ENCODE measurements around the gene CELF1.
"Not testable (repeated sequence)": the region's sequence is repeated elsewhere in the genome, so short reads cannot be mapped to it uniquely, and the experiment has no call there.

CELF1 gene

GRCh38 chr11:47564933-47565339 is 12.0 kb upstream of the CELF1 start:
- Histone ChIP-seq H3K36me3 (ENCODE audit: control insufficient read depth in 1 of 2, insufficient read depth in 2 of 2, low read length in 2 of 2) (peaks cover 4 to 5% of the 10 kb centered on the region in 2 donors), H3K27me3 (ENCODE audit: control insufficient read depth in 1 of 2, insufficient read depth in 2 of 2, low read length in 2 of 2) (no peaks in the 10 kb centered on the region), H3K27ac (ENCODE audit: low read depth, low read length) (peak overlapping the region; percentile 32), H3K4me3 (ENCODE audit: low read depth in 1 of 2, low read length in 2 of 2) (peak overlapping the region; percentile 94), H3K4me1 (ENCODE audit: control insufficient read depth in 1 of 2, insufficient read depth in 2 of 2, low read length in 2 of 2) (peaks cover 0 to 13% of the 10 kb centered on the region in 2 donors), H3K9ac (ENCODE audit: low read depth in 1 of 2, low read length in 2 of 2) (peak overlapping the region; percentile 92 to 95), H3K9me3 (ENCODE audit: control insufficient read depth in 1 of 2, low read length in 2 of 2) (no peaks in the 10 kb centered on the region)

- not testable (repeated sequence) for H3K27me3 ChIP-seq (ENCODE audit: control insufficient read depth in 1 of 2, insufficient read depth in 2 of 2, low read length in 2 of 2); H3K9ac ChIP-seq (ENCODE audit: low read depth in 1 of 2, low read length in 2 of 2); H3K4me3 ChIP-seq (ENCODE audit: low read depth in 1 of 2, low read length in 2 of 2); H3K36me3 ChIP-seq (ENCODE audit: control insufficient read depth in 1 of 2, insufficient read depth in 2 of 2, low read length in 2 of 2); H3K9me3 ChIP-seq (ENCODE audit: control insufficient read depth in 1 of 2, low read length in 2 of 2); H3K27ac ChIP-seq (ENCODE audit: low read depth, low read length)
- H3K4me1 ChIP-seq (ENCODE audit: control insufficient read depth in 1 of 2, insufficient read depth in 2 of 2, low read length in 2 of 2), result peaks cover 0 to 13% of the 10 kb centered on the region in 2 donors
Observed at GRCh38 chr11:47564366-47564765, 11.4 kb upstream of the CELF1 start.

GRCh38 chr11:47562393-47562792 is 9.5 kb upstream of the CELF1 start:
- H3K9ac ChIP-seq (ENCODE audit: low read depth in 1 of 2, low read length in 2 of 2); H3K4me3 ChIP-seq (ENCODE audit: low read depth in 1 of 2, low read length in 2 of 2); H3K27me3 ChIP-seq (ENCODE audit: control insufficient read depth in 1 of 2, insufficient read depth in 2 of 2, low read length in 2 of 2); H3K36me3 ChIP-seq (ENCODE audit: control insufficient read depth in 1 of 2, insufficient read depth in 2 of 2, low read length in 2 of 2); H3K9me3 ChIP-seq (ENCODE audit: control insufficient read depth in 1 of 2, low read length in 2 of 2); H3K27ac ChIP-seq (ENCODE audit: low read depth, low read length): not testable (repeated sequence)
- H3K4me1 ChIP-seq (ENCODE audit: control insufficient read depth in 1 of 2, insufficient read depth in 2 of 2, low read length in 2 of 2), result peaks cover 0 to 13% of the 10 kb centered on the region in 2 donors

DNA sequence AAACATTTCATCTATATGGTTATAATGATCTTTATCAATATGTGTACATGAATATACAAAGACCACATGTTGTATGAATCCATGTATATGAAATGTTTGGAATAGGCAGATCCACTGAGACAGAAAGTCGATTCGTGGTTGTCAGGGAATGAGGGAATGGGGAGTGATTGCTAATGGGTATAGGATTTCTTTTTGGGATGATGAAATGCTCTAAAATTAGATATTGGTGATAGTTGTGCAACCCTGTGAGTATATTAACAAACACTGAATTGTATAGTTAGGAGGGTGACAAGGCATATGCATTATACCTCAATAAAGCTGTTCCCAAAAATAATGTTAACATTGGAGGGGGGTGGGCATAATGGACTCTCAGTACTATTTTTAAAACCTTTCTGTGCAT is 7.5 kb upstream of the CELF1 start:
- Histone ChIP-seq H3K4me1 (ENCODE audit: control insufficient read depth in 1 of 2, insufficient read depth in 2 of 2, low read length in 2 of 2) (peaks cover 0 to 5% of the 10 kb centered on the region in 2 donors), H3K9ac (ENCODE audit: low read depth in 1 of 2, low read length in 2 of 2) (no peak overlapping the region), H3K4me3 (ENCODE audit: low read depth in 1 of 2, low read length in 2 of 2) (no peak overlapping the region), H3K27me3 (ENCODE audit: control insufficient read depth in 1 of 2, insufficient read depth in 2 of 2, low read length in 2 of 2) (no peaks in the 10 kb centered on the region), H3K27ac (ENCODE audit: low read depth, low read length) (no peak overlapping the region), H3K36me3 (ENCODE audit: control insufficient read depth in 1 of 2, insufficient read depth in 2 of 2, low read length in 2 of 2) (no peaks in the 10 kb centered on the region), H3K9me3 (ENCODE audit: control insufficient read depth in 1 of 2, low read length in 2 of 2) (no peaks in the 10 kb centered on the region)

DNA sequence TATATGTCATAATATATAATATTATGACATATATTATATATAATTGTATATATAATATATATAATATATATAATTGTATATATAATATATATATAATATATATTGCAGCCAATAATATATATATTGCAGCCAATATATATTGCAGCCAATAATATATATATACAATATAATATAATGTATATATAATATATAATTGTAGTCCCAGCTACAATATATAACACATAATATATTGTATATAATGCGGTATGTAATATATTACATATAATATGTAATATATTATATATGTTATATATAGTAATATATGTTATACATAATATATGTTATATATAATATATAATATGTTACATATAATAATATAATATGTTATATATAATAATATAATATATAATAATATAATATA is 5.8 kb upstream of the CELF1 start:
- Histone ChIP-seq H3K27ac (ENCODE audit: low read depth, low read length) (no peak overlapping the region), H3K36me3 (ENCODE audit: control insufficient read depth in 1 of 2, insufficient read depth in 2 of 2, low read length in 2 of 2) (no peaks in the 10 kb centered on the region), H3K9me3 (ENCODE audit: control insufficient read depth in 1 of 2, low read length in 2 of 2) (no peaks in the 10 kb centered on the region), H3K4me1 (ENCODE audit: control insufficient read depth in 1 of 2, insufficient read depth in 2 of 2, low read length in 2 of 2) (no peaks in the 10 kb centered on the region), H3K9ac (ENCODE audit: low read depth in 1 of 2, low read length in 2 of 2) (no peak overlapping the region), H3K4me3 (ENCODE audit: low read depth in 1 of 2, low read length in 2 of 2) (no peak overlapping the region), H3K27me3 (ENCODE audit: control insufficient read depth in 1 of 2, insufficient read depth in 2 of 2, low read length in 2 of 2) (no peaks in the 10 kb centered on the region)

- not testable (repeated sequence) for H3K9me3 ChIP-seq (ENCODE audit: control insufficient read depth in 1 of 2, low read length in 2 of 2); H3K9ac ChIP-seq (ENCODE audit: low read depth in 1 of 2, low read length in 2 of 2); H3K27me3 ChIP-seq (ENCODE audit: control insufficient read depth in 1 of 2, insufficient read depth in 2 of 2, low read length in 2 of 2); H3K4me1 ChIP-seq (ENCODE audit: control insufficient read depth in 1 of 2, insufficient read depth in 2 of 2, low read length in 2 of 2); H3K4me3 ChIP-seq (ENCODE audit: low read depth in 1 of 2, low read length in 2 of 2); H3K36me3 ChIP-seq (ENCODE audit: control insufficient read depth in 1 of 2, insufficient read depth in 2 of 2, low read length in 2 of 2); H3K27ac ChIP-seq (ENCODE audit: low read depth, low read length)
Observed at GRCh38 chr11:47557004-47557403, 4.1 kb upstream of the CELF1 start.

DNA sequence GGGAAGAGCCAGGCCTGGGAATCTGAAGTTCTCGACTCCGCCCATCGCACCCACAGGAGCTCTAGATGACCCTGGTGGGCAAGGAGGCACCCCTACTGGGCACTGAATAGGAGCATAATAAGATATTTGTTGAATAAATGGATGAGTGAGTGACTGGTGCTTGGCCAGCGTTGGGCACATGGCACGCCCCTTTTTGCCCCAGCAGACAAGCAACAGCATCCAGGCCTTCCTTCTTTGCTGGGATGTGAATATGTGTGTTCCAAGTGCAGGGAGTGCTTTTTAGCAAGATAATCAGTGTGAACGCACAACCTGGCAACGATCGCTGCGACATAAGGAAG is 443 bp upstream of the CELF1 start:
- Histone ChIP-seq H3K27ac (ENCODE audit: low read depth, low read length) (no peak overlapping the region), H3K27me3 (ENCODE audit: control insufficient read depth in 1 of 2, insufficient read depth in 2 of 2, low read length in 2 of 2) (no peaks in the 10 kb centered on the region), H3K36me3 (ENCODE audit: control insufficient read depth in 1 of 2, insufficient read depth in 2 of 2, low read length in 2 of 2) (no peaks in the 10 kb centered on the region), H3K4me3 (ENCODE audit: low read depth in 1 of 2, low read length in 2 of 2) (peak overlapping the region; percentile 72 to 99), H3K4me1 (ENCODE audit: control insufficient read depth in 1 of 2, insufficient read depth in 2 of 2, low read length in 2 of 2) (peaks cover 10 to 18% of the 10 kb centered on the region in 2 donors), H3K9ac (ENCODE audit: low read depth in 1 of 2, low read length in 2 of 2) (peak overlapping the region; percentile 35 to 55), H3K9me3 (ENCODE audit: control insufficient read depth in 1 of 2, low read length in 2 of 2) (no peaks in the 10 kb centered on the region)

GRCh38 chr11:47552056-47552565 is 821 bp downstream of the CELF1 start:
- Histone ChIP-seq H3K9ac (ENCODE audit: low read depth in 1 of 2, low read length in 2 of 2) (peak overlapping the region; percentile 76 to 96), H3K27ac (ENCODE audit: low read depth, low read length) (peak overlapping the region; percentile 80), H3K4me1 (ENCODE audit: control insufficient read depth in 1 of 2, insufficient read depth in 2 of 2, low read length in 2 of 2) (peaks cover 10 to 18% of the 10 kb centered on the region in 2 donors), H3K36me3 (ENCODE audit: control insufficient read depth in 1 of 2, insufficient read depth in 2 of 2, low read length in 2 of 2) (no peaks in the 10 kb centered on the region), H3K4me3 (ENCODE audit: low read depth in 1 of 2, low read length in 2 of 2) (peak overlapping the region; percentile 77 to 99), H3K27me3 (ENCODE audit: control insufficient read depth in 1 of 2, insufficient read depth in 2 of 2, low read length in 2 of 2) (no peaks in the 10 kb centered on the region), H3K9me3 (ENCODE audit: control insufficient read depth in 1 of 2, low read length in 2 of 2) (no peaks in the 10 kb centered on the region)

DNA sequence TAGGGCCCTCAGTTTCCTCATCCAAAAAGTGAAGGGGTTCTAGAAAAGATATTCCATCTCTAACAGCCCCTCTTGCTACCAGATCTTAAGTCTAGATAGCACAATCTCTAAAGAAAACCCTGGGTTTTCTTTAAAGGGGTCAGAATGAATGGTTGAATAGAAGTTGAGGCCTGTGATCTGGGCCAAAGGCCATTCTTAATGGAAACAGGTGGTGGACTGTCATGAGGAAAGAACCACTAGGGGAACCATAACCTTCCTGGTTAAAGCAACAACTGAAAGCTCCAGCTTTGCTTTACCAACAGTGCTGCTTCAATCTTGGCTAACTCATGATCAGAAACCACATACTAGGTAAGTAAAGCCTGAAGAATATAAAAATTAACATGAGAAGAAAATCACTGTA is 1.8 kb downstream of the CELF1 start:
- no peak overlapping the region for H3K27ac ChIP-seq (ENCODE audit: low read depth, low read length)
- H3K4me3 ChIP-seq (ENCODE audit: low read depth in 1 of 2, low read length in 2 of 2), result peak overlapping the region; percentile 77 to 99
- H3K36me3 ChIP-seq (ENCODE audit: control insufficient read depth in 1 of 2, insufficient read depth in 2 of 2, low read length in 2 of 2), result no peaks in the 10 kb centered on the region
- no peaks in the 10 kb centered on the region for H3K27me3 ChIP-seq (ENCODE audit: control insufficient read depth in 1 of 2, insufficient read depth in 2 of 2, low read length in 2 of 2)
- peaks cover 10 to 18% of the 10 kb centered on the region in 2 donors for H3K4me1 ChIP-seq (ENCODE audit: control insufficient read depth in 1 of 2, insufficient read depth in 2 of 2, low read length in 2 of 2)
- peak overlapping the region in 1 of 2 donors; percentile 96 for H3K9ac ChIP-seq (ENCODE audit: low read depth in 1 of 2, low read length in 2 of 2)
- H3K9me3 ChIP-seq (ENCODE audit: control insufficient read depth in 1 of 2, low read length in 2 of 2), result no peaks in the 10 kb centered on the region

GRCh38 chr11:47550288-47551047 is 2.5 kb downstream of the CELF1 start:
- Histone ChIP-seq H3K27ac (ENCODE audit: low read depth, low read length) (no peak overlapping the region), H3K4me3 (ENCODE audit: low read depth in 1 of 2, low read length in 2 of 2) (no peak overlapping the region), H3K27me3 (ENCODE audit: control insufficient read depth in 1 of 2, insufficient read depth in 2 of 2, low read length in 2 of 2) (no peaks in the 10 kb centered on the region), H3K4me1 (ENCODE audit: control insufficient read depth in 1 of 2, insufficient read depth in 2 of 2, low read length in 2 of 2) (peaks cover 10 to 18% of the 10 kb centered on the region in 2 donors), H3K36me3 (ENCODE audit: control insufficient read depth in 1 of 2, insufficient read depth in 2 of 2, low read length in 2 of 2) (no peaks in the 10 kb centered on the region), H3K9ac (ENCODE audit: low read depth in 1 of 2, low read length in 2 of 2) (no peak overlapping the region), H3K9me3 (ENCODE audit: control insufficient read depth in 1 of 2, low read length in 2 of 2) (no peaks in the 10 kb centered on the region)
